HS-27A (cell line): ENCODE results near the gene MCU.

Source experiments
- DNase-seq: peaks from one replicate; pipeline ENCODE4 v3.0.0-alpha.2; 2012; ENCODE audit warnings: low read depth, missing footprints

MCU gene

DNA sequence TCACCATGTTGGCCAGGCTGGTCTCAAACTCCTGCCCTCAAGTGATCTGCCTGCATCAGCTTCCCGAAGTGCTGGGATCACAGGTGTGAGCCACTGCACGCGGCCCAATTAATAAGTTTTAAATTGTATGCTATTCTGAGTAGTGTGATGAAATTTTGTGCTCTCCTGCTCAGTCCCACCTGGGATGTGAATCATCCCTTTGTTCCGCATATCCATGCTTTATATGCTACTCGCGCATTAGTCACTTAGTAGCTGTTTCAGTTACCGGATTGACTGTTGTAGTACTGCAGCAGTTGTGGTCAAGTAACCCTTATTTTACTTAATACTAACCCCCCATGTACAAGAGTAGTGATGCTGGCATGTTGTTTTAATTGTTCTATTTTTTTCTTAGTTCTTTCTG is 154.3 kb downstream of the MCU start:
- DNase-seq: no peak

DNA sequence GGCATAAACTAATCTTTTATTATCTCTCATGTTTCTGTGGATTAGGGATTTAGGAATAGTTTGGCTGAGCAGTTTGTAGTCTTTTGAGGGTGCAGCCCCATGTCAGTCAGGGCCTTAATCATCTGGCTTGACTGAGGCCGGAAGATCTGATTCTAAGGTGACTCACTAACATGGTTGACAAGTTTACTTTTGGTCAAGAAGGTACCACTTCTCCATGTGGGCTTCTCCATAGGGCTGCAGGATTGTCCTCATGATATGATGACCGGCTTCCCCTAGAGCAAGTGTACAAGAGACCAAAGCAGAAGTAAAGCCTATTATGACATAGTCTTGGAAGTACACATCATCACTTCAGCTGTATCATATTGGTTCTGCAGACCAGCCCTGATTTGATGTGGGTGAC is 155.7 kb downstream of the MCU start:
- no peak for DNase-seq

DNA sequence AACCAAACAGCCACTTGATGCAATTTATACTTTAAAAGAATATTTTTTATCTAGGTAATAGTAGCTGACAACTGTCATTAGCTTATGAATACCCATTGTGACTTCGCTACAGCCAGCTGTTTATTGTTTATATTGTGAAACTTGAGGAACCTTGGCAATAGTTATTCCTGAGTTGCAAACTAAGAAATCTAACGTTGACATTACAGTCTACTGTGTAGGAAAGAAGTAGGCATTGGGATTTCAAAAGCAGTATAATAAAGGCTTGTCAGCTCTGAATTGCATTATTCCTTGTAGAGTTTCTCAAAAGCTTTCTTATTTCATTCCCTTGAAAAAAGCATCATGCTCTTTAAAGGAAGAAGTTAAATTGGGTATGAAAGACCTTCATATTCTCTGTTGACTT is 158.9 kb downstream of the MCU start:
- DNase-seq: no peak

DNA sequence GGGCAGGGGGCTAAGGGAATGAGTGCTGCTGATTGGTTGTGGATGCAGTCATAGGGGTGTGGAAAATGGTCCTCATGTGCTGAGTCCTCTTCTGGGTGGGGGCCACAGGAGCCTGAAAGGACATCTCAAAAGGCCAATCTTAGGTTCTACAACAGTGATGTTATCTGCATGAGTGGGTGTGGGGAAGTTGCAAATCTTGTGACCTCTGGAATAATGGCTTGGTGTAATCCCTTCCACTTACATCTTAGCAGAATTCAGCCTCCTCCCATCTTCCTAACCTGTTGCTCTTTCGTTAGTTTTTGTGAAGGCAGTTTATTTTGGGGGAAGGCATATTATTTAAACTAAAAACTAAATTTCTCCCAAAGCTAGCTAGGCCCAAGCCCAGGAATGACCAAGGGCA is 159.6 kb downstream of the MCU start:
- DNase-seq: no peak

DNA sequence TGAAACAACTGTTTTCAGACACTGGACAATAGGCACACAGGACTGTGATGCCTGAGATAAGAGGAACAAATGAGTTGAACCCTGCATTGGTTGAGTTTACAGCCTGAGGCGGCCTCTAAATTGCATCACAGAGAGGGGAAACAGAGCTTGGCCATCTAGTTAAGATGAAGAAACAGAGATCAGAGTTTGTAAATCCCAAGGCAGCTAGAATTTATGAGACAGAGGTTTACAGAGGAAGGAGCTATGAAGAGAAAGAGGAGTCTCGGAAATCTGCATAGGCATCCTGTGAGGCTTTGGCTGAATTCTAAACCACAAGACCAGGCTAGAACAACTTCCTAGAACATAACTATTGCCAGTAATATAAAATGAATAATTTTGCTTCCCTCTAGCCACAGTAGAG is 160.6 kb downstream of the MCU start:
- no peak for DNase-seq

DNA sequence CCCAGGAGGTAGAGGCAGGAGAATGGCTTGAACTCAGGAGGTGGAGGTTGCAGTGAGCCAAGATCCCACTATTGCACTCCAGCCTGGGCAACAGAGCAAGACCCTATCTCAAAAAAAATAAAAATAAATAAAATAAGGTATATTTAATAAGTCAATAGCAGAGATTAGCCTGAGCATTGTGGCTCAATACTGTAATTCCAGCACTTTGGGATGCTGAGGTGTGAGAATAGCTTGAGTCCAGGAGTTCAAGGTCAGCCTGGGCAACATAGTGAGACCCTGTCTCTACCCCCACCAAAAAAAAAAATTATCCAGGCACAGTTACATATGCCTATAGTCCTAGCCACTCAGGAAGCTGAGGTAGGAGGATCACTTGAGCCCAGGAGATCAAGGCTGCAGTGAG is 163.2 kb downstream of the MCU start:
- DNase-seq: no peak

DNA sequence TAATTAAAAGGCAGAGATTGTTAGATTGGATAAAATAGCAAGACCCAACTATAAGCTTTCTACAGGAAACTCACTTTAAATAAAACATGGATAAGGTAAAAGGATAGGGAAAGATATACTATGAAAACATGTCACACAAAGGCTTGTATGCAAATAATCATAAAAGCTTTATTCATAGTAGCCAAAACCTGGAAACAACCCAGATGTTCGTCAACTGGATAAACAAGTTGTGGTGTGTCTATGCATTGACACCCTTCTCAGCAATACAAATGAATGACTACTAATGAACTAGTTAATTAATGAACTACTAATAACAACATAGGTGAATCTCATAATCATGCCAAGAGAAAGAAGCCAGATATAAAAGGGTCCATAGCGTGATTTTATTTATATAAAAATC is 163.8 kb downstream of the MCU start:
- DNase-seq: no peak

DNA sequence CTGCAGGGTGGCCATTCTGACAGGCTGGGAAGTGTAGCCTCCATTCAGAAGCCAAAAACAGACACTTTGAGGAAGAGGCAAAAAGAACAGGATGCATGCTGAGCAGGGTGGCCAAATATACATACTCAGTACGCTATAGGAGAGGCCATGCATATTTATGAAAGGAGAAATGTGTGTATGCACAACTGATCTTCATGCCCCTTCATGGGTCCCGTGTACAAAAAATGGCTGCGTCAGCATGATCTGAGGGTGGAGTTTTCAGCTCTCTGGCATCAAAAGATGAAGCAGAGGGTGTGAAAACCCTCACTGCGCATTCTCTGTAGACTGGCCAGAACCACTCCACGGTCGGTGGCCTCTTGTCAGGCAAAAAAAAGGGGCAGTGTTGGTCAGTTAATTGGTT is 166.1 kb downstream of the MCU start:
- DNase-seq: no peak

DNA sequence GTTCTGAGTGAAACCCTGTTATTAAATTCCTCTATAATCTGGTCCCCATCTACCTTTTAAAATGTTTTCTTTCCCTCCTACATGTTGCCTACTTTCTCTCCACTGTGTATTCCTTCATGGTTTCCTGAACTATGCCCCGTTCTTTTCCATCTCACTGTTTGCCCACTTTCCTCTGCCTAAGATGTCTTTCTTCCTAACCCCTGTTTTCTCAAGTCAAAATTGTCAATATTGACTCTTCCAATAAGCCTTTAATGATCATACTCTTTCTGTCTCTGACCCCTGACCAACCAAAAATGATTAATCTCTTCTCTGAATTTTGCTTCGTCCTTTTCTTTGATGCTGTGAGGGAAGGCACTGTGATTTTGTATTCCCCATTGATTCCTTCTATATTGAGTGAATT is 171.0 kb downstream of the MCU start:
- DNase-seq: no peak

DNA sequence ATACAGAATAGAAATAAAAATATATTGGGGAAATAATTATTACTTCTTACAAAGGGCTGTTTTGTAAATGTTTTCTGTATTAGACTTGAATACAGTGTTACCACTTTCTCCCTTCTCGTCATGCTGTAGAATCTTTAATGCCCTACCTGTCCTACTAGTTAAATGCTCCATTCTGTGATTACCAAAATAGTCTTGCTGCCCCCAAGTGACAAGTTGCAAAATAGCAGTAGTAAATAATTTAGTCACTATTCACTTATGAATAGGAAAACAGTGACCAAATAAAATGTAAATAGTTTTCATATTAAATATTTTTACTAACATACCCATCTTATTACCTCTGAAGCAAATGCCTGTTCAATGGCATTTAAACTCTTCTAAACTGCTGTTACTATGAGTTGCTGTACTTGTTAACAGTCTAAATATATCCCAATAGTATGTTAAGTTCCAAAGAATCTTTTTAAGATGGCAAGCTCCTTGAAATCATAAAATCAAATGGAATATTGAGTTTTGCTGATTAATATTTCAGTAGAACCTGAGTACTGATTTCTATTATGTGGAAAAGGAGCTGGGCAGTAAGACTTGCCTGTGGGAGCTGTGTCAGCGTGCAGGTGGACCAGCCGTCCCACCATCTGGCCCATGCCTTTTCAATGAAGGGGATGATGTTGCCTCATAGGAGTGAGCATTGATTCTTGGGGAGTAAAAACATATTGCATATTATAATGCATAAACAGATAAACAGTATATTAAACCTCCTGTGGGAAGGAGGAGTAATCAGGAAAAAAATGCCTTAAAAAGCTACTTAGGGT is 183.5 kb downstream of the MCU start:
- DNase-seq: no peak

DNA sequence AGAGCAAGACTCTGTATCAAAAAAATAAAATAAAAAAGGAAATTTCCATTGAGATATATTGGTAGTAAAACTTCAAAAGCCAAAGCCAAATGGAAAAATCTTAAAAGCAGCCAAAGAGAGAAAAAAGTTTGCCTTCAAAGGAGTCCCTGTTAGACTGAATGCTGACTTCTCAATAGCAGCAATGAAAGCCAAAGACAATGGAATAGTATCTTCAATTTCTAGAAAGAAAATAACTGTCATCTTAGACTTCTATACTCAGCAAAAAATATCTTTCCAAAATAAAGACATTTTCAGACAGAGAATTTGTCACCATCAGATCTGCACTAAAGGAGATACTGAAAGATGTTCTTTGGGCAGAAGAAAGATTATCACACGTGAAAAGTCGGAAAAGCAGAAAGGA is 187.3 kb downstream of the MCU start:
- no peak for DNase-seq

DNA sequence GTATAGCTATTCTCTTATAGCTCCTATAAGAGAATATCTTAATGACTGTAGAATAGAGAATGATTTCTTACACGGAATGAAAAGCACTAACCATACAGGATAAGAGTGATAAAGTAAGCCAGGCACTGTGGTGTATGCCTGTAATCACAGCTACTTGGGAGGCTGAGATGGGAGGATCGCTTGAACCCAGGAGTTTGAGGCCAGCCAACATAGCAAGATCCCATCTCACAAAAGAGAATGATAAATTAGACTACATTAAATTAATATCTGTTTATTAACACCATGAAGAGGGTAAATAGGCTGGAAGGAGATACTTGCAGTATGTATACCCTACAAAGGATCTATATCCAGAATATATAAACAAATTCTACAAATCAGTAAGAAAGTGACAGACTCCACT is 189.3 kb downstream of the MCU start:
- no peak for DNase-seq

DNA sequence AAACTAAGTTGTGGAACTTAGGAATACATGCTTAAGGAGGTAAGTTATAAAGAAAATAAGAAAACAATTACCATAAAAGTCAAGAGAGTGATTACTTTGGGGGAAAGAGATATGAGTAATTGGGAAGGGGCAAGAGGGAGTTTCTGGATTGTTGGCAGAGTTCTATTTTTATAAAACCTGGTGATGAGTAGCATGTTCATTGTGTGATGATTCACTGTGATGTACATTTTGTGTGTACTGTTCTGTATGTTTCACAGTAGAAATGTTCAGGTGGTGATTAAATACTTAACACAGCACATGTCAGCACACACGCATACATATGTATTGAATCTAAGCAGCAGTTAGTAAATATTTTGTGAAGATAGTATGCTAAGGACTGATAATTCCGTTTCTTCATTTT is 191.9 kb downstream of the MCU start:
- no peak for DNase-seq

DNA sequence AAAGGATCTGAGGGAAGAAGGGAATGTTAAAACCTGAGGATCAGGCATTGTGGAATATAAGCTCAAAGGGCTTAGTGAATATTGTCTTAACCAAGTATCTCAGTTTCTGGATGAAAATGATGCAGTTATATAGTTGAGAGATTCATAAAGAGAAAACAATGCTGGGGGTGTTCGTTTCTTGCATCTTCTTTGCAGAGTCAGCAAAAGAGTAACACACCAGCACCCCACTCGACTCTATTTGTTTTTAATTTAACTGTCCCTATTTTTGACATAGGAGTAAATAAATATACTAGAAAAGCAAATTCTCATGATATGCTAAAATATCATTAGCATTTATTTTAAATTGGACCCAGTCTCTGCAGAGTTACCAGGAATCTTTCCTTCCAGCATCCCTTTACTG is 194.0 kb downstream of the MCU start:
- no peak for DNase-seq

DNA sequence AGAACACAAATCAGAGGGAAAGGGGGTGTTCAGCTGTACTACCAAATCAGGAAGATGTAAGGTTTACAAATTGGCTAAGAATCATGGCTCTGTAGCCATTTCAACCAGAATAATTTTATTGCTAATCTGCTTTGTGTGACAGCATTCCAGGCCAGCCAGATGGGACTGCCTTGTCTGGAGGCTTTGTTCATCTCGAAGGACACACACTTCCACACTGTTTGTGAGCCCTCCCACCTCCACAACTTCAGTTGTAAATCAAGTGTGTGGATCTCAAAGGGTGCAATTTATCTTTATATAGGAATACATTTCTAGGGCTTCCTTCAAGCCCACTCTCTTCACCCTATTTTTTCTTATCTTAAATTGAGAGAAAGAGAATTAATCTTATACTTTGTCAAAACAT is 194.7 kb downstream of the MCU start:
- DNase-seq: no peak

DNA sequence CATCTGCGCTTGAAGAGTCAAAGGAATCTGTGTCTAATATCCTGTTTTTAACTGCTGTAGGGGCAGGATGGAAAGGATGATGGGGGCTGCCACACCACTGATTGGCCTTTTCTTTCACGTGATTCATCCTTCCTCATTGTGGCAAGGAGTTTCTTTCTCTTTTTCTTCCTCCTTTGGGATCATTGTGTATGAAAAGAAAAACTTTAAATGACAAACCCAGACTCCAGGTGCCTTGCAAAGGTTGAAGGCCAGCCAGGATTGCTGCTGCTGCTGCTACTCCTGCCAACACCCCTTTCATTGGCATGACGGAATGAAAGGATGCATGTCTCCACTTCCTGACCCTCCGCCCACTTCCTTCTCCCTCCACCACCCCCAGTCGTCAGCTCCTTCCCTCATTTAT is 195.1 kb downstream of the MCU start:
- no peak for DNase-seq

DNA sequence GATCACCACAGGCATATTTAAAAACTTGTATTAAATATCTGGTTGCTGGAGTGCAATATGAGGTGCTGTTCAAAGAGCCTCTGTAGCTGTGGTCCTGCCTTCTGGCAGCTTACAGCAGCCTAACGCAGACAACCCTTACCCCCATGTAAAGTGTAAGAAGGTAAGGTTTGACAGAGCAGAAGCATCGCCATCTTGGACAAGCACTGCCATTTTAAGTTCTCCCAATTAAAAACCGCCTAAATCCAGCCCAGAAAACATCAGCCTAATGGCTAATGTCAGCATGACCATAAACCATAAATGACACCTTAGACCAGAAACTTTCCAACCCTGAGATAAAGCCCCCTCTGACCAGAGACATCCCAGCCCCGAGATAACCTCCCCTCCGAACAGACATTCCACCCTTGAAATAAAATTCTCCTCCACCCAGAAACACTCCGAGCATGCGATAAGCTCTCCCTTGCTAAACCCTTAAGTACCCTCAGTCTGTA is 196.3 kb downstream of the MCU start:
- DNase-seq: no peak

DNA sequence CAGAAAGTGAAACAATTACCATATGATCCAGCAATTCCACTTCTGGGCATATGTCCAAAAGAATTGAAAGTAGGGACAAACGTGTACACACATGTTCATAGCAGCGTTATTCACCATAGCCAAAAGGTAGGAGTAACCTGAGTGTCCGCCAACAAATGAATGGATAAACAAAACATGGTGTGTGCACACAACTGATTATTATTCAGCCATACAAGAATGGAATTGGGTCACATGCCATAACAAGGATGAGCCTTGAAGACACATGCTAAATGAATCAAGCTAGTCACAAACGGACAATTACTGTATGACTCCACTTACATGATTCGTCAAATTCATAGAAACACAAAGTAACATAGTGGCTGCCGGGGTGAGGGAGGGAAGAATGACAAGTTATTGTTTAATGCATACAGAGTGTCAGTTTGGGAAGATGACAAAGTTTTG is 197.5 kb downstream of the MCU start:
- DNase-seq: no peak

DNA sequence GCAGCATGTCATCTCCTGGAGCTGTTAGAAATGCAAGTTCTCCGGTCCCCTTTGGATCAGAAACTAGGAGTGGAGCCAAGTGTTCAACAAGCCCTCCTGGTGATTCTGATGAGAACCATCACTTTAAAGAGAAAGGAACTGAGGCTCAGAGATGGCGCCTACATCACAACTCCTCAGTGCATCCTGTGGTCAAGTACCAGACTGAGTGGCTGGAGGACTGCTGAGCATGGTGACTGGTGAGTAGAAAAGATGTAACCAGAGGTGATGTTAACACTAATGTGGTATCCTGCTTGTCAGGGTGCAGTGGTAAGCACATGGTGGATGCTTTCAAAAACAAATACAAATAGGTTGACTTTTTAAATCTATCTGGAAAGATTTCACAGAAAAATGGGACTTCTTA is 198.1 kb downstream of the MCU start:
- no peak for DNase-seq

DNA sequence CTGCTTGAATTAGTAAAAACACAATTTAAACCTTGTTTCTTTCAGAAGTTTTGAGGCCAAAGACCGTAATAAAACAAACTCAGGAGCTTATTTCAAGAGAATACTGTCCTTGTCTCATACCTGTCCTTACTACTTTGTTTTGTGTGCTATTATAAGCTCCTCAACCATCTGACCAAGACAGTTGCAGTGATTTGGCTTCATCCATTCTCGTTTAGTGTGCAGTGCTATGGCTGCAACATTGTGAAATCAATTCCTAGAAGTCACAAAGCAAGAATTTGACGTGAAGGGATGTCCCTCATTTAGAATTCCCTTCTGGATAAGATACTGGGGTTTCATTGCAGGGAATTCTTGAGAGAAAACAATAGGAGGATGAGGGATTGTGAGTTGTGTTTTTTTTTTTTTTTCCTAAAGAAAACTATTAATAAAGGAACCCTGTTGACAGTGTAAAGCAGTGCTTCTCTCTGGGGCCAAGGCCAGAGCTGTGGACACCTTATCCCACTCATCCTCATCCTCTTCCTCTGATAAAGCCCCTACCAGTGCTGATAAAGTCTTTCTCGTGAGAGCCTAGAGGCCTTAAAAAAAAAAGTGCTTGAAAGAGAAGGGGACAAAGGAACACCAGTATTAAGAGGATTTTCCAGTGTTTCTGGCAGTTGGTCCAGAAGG is 201.3 kb downstream of the MCU start, which contains the start of gene OIT3:
TSS of gene OIT3 (plus strand) at position 604 of the 663 bp plus-strand sequence. CDS start 60 bp downstream, outside the sequence.
- DNase-seq: no peak

DNA sequence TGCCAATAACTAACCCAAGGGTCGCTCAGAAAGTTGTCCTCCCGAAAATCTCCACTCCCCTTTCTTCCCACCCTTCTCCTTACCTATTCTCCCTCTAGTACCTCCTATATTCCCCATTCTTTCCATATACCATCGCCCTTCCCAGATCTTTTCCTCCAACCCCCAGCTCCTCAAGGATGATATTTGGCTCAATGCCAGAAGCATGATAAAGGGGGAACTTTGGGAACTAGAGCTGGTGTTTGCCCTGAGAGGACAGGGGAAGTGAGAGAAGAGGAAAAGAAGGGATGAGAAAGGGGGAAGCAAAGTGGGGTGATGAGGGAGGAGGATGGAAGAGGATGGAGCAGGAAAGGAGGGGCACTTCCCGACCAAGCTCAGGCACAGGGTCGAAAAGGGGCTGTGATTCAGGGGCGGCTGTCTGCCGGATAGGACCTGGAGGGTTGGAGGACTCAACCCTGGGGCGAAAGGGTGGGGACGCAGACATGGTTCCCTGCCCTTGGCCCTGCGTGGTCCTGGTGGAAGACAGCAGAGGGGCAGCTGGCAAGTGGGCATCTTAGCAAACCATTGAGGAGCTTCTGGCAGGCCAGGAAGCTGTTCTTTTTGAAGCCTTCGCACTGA is 203.4 kb downstream of the MCU start:
- no peak for DNase-seq

DNA sequence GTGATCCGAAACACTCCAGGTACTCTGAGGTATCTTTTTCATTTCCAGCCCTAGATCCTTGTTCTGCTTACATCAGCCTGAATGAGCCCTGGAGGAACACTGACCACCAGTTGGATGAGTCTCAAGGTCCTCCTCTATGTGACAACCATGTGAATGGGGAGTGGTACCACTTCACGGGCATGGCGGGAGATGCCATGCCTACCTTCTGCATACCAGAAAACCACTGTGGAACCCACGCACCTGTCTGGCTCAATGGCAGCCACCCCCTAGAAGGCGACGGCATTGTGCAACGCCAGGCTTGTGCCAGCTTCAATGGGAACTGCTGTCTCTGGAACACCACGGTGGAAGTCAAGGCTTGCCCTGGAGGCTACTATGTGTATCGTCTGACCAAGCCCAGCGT is 206.7 kb downstream of the MCU start:
- no peak for DNase-seq

DNA sequence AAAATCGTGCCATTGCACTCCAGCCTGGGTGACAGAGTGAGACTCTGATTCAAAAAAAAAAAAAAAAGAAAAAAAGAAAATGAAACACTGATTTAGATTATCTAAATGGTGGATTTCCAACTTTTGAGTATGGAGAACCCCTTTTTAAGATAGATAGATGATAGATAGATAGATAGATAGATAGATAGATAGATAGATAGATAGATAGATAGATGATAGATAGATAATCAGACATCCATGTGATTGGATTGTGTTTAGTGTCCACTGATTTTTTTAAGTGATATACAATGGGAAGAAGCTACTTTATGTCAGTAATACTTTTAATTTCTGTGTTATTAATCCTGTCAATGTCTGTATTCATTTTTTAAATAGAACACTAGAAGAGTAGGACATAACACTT is 207.6 kb downstream of the MCU start:
- no peak for DNase-seq
